Endothelial cell of umbilical vein (primary cell): ENCODE measurements around the gene TAOK2.

Experiments used
- EZH2 ChIP-seq: IDR thresholded peaks from 2 replicates; pipeline ENCODE4 v1.6.1; 2012; ENCODE audit warnings: borderline replicate concordance, low read depth, mild to moderate bottlenecking, moderate library complexity, low read length, inconsistent platforms; ENCODE audit not compliant: severe bottlenecking
- GATA2 ChIP-seq: IDR thresholded peaks from 2 replicates; pipeline ENCODE4 v1.7.0; 2011; ENCODE audit warnings: low read depth, mild to moderate bottlenecking, moderate library complexity, mixed read lengths, low read length; ENCODE audit not compliant: insufficient read length, insufficient read depth
- JUN ChIP-seq: IDR thresholded peaks from 2 replicates; pipeline ENCODE4 v1.6.1; 2011; ENCODE audit warnings: borderline replicate concordance, low read depth; ENCODE audit not compliant: insufficient read length, insufficient read depth
- MYC ChIP-seq: IDR thresholded peaks from one replicate; pipeline ENCODE4 v1.6.1; 2011; ENCODE audit warnings: mild to moderate bottlenecking, low read depth, low read length
- POLR2A ChIP-seq: IDR thresholded peaks from 2 replicates; pipeline ENCODE4 v1.6.1; 2012; ENCODE audit warnings: low read depth, mild to moderate bottlenecking, control low read depth, low read length
- POLR2AphosphoS5 ChIP-seq: IDR thresholded peaks from 2 replicates; pipeline ENCODE4 v1.6.1; 2012; ENCODE audit warnings: low read depth, mild to moderate bottlenecking, control low read depth, low read length, moderate library complexity; ENCODE audit not compliant: insufficient read depth
- TF ChIP-seq, protein P1 (sequence below), 2 donors: IDR thresholded peaks; 1 replicate in 1 of 2; 2 replicates in 1 of 2; pipeline ENCODE4 v1.5.1; 2011; ENCODE audit warnings: low read length in 2 of 2, mild to moderate bottlenecking in 2 of 2, moderate library complexity in 2 of 2, control low read depth in 1 of 2, inconsistent platforms in 1 of 2, low read depth in 1 of 2; ENCODE audit not compliant: insufficient read depth in 1 of 2; ENCODE audit errors: extremely low read depth in 1 of 2

DNA sequence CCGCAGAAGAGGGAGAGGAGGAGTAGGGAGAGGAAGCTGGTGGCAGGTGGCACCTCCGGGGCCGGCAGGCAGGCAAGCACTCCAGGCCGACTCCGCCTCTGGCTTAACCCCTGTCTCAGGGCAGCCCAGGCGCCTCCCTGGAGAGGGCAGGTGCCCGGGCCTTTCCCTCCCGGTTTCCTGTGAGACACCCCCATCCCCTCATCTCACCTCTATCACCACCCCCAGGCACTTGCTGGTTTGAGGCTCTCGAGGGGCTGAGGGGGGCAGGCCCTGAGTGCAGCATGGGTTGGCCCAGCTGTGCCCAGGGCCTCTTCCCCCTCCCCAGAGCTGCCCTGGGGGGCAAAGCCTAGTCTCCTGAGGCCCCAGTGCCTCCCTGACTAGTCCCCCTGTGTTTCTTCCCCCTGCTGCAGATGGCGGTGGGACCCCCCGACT, 31.2 kb downstream of the TAOK2 start:
- no peak for TF ChIP-seq POLR2A
- TF ChIP-seq, protein P1, sequence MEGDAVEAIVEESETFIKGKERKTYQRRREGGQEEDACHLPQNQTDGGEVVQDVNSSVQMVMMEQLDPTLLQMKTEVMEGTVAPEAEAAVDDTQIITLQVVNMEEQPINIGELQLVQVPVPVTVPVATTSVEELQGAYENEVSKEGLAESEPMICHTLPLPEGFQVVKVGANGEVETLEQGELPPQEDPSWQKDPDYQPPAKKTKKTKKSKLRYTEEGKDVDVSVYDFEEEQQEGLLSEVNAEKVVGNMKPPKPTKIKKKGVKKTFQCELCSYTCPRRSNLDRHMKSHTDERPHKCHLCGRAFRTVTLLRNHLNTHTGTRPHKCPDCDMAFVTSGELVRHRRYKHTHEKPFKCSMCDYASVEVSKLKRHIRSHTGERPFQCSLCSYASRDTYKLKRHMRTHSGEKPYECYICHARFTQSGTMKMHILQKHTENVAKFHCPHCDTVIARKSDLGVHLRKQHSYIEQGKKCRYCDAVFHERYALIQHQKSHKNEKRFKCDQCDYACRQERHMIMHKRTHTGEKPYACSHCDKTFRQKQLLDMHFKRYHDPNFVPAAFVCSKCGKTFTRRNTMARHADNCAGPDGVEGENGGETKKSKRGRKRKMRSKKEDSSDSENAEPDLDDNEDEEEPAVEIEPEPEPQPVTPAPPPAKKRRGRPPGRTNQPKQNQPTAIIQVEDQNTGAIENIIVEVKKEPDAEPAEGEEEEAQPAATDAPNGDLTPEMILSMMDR (IDR thresholded peaks at IDR 0.05; ENCODE audit: extremely low read depth in 1 of 2, insufficient read depth in 1 of 2, low read depth in 1 of 2, low read length in 2 of 2): no peak
- no peak for TF ChIP-seq POLR2AphosphoS5
- no peak for TF ChIP-seq JUN
- TF ChIP-seq EZH2: no peak
- no peak for TF ChIP-seq MYC
- TF ChIP-seq GATA2: no peak
